Tibial nerve (tissue), 4 donors: Measurements from ENCODE around the gene DDX51.

Experiments
- CTCF ChIP-seq, 5 experiments: fragments of 200-600 bp in 3 of 5; fragments of 450-650 bp in 2 of 5; sonication (generic) in 3 of 5; IDR thresholded peaks; one replicate each; pipeline ENCODE4 v1.5.1; 2016 to 2019; ENCODE audit warnings: antibody characterized with exemption in 5 of 5, mild to moderate bottlenecking in 3 of 5, moderate library complexity in 2 of 5
- EP300 ChIP-seq, 2 donors: sonication (generic); formaldehyde crosslinking; IDR thresholded peaks; one replicate each; pipeline ENCODE4 v1.6.1; 2017; ENCODE audit warnings: antibody characterized with exemption in 2 of 2, mild to moderate bottlenecking in 1 of 2
- POLR2A ChIP-seq, 2 donors: fragments of 450-650 bp; IDR thresholded peaks; one replicate each; pipeline ENCODE4 v1.6.1; 2017; ENCODE audit warnings: antibody characterized with exemption in 2 of 2, mild to moderate bottlenecking in 2 of 2, moderate library complexity in 2 of 2

- TF ChIP-seq CTCF (IDR thresholded peaks at IDR 0.05) (no peak), POLR2A (IDR thresholded peaks at IDR 0.05) (no peak), EP300 (IDR thresholded peaks at IDR 0.05) (no peak)
Measured at GRCh38 chr12:132178801-132179401, 34.8 kb upstream of the DDX51 start.
